DMS 273 treated with DMSO at 0.1 percent for 48 hours (cell line): Measurements from ENCODE around the gene RXFP3.
"Not testable (repeated sequence)": the region's sequence is repeated elsewhere in the genome, so short reads cannot be mapped to it uniquely, and the experiment has no call there.

Source experiments
- DNase-seq: peaks from one replicate; lab custom pipeline; 2025; lab: John Stamatoyannopoulos, UW

The RXFP3 gene, protein sequence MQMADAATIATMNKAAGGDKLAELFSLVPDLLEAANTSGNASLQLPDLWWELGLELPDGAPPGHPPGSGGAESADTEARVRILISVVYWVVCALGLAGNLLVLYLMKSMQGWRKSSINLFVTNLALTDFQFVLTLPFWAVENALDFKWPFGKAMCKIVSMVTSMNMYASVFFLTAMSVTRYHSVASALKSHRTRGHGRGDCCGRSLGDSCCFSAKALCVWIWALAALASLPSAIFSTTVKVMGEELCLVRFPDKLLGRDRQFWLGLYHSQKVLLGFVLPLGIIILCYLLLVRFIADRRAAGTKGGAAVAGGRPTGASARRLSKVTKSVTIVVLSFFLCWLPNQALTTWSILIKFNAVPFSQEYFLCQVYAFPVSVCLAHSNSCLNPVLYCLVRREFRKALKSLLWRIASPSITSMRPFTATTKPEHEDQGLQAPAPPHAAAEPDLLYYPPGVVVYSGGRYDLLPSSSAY

DNA sequence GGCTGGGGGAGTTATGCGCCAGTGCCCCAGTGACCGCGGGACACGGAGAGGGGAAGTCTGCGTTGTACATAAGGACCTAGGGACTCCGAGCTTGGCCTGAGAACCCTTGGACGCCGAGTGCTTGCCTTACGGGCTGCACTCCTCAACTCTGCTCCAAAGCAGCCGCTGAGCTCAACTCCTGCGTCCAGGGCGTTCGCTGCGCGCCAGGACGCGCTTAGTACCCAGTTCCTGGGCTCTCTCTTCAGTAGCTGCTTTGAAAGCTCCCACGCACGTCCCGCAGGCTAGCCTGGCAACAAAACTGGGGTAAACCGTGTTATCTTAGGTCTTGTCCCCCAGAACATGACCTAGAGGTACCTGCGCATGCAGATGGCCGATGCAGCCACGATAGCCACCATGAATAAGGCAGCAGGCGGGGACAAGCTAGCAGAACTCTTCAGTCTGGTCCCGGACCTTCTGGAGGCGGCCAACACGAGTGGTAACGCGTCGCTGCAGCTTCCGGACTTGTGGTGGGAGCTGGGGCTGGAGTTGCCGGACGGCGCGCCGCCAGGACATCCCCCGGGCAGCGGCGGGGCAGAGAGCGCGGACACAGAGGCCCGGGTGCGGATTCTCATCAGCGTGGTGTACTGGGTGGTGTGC lies at the start of gene RXFP3:
RXFP3 (plus strand) TSS at position 6 of the 636 bp plus-strand sequence; CDS start at position 361, 355 bp downstream.
- no peak for DNase-seq

DNA sequence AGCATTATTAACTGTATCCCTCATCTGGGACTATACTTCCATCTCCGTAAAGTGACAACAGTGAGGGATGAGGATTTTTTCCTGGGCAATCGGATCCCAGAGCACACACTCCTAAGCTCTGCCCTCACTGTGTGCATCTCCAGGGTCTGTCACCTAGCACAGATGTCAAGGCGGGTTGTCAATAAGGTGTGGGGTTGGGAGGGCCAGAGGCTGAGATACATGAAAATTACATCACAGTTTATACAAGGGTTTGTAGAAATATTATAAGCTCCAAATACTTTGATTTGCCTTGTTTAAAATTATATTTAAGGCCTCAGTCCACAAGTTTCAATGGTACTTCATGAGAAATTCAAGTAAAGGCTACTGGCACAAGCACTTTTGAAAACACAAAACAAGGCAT lies 48.9 kb upstream of the RXFP3 start:
- no peak for DNase-seq

DNA sequence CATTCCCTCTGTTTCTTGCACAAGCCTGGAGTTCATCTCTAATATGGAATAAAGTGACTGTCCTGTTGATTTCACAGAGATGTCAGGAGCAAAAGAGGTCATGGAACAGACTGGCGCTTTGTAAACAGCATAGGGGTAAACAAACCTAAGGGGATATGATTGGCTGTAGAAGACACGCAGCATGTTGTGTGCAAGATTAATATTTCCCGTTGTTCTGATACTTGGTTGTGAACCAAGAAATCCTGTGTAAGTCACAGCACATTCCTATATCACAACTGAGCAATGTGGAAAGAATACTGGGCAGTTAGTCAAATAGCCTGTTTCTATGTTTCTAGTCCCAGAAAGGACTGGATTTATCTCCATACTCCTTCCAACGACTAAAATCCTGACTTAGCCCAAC lies 47.6 kb upstream of the RXFP3 start:
- no peak for DNase-seq

DNA sequence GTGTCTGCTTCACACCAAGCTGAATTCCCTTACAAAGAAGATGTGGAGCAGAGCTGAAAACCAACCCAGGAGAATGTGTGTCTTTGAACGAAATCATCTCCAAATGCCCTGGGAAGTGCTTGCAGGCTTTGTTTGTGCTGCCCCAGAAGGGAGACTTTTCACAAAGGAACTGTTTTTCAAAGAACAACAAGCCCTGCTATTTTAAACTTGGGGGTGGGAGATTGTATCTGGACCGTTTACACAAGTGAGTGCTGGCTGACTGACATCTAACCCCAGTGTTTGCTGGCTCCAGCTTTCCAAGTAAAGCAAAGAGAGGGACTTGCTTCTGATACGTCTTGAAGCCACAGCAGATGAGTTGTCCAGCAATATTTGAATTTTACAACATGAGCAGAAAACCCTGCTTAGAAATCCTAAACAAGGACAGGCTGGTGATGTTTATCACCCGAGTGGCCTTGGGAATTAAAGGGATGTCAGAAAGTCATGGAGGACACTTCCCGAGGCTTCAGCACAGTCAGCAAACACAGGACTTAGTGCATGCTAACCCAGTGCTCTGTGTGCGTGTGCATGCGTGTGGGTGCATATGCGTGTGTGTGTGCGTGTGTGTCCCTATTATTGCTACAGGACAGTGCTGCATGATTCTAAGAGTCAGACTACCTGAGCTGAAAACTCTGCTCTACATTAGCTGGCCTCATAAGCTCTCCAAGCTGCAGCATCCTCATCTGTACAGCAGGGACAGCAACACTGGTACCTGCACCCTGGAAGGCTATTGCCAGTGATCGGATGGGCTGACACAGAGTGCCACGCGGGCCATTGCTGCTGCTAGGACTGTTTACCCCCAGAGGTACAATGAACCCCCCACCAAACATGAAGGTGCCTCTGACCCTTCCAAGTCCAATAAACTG lies 45.8 kb upstream of the RXFP3 start:
- no peak for DNase-seq

DNA sequence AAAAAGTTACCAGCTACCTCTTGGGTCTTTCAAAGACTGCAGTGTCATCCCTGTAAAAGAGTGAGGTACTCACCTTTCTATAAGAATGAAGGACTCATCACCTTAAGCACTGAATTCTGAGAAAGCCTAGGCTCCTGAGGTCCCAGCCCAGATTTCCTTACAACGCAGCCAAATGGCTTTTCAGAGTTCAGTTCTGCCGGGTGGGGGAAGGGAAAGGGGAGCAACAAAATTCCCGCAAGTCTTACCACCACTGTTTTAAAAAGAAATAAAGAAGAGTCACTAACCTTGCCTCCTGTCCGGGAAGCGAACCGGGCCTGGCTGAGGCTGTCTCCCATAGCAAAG lies 44.8 kb upstream of the RXFP3 start:
- no peak for DNase-seq

DNA sequence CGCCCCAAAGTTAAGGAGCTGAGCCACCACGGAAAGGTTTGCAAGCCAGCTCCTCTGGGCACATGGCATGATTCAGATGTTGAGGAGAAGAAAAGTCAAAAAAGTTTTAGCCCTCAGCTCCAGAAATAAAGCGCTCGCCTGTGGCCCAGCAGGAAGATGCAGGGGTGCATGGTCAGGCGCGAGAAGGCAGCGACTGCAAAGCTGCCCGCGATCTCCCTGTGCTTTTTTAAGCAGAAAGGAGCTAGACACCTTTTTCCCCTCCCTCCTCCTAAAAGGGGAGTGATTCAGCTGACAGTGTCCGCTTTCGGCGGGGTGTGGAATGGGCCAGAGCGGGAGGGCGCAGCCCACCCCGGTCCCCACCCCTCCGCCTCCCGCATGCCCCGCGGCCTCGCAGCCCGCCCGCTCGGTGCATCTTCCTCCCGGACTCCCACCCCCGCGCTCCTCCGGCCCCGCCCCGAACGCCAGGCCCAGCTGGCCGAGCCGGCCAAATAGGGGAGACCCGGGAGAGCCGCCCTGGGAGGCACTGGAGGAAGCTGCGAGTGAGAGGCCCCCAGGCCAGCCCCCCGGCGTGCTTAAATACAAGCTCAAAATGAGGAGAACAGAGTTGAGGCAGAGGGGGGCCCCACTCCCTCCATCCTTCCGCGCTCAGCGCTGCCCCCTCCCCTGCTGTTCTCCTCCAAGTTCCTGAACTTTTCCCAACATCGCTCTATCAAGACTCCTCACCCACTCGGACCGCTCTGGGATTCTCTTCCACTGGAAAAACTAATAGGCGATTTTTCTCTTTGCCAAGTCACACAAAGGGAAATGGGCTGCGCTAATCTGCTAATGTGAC lies 44.2 kb upstream of the RXFP3 start, which contains the start of gene ADAMTS12:
ADAMTS12 (minus strand) TSS at position 203 of the 832 bp plus-strand sequence; CDS start at position 69, 134 bp downstream.
- DNase-seq = no peak

DNA sequence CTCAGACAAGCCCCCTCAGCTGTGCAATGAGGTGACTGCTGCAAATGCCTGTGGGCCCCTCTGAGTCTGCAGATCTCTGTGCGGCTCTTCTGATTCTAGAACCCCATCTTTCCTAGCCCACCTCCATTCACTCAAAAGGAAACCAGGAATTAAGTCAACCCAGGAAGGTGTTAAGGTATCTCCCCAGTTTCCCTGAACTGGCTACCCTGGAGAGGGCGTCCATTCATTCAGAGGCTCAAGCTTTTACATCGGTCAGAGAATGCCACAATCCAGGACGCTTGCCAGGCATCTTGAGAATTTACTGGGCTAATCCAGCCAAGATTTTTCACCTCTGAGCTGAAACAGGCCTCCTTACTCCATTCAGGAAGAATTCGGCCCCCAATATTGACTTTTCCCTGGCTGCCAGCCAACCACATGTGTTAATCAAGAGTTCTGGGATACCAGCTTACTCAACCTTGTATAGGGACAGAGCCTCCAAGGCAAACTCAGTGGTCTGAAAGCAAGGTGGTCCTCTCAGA lies 43.5 kb upstream of the RXFP3 start:
- DNase-seq = no peak

DNA sequence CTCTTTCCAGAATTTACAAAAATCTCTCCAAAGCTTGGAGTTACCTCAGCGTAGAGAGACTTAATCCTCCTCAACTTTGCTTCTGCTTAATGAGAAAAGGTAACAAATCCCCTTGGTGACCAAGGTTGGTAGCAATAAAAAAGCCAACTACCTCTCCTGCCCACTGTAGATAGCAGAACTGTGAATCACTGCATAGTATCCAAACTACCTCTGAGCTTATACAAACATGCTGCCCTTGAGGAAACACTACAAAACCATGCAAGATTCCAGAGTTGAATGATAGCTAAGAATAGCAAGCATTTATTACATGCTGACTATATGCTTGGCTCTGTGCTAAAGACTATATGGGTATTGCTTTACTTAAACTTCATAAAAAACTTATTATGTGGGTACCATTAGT lies 41.6 kb upstream of the RXFP3 start:
- no peak for DNase-seq

DNA sequence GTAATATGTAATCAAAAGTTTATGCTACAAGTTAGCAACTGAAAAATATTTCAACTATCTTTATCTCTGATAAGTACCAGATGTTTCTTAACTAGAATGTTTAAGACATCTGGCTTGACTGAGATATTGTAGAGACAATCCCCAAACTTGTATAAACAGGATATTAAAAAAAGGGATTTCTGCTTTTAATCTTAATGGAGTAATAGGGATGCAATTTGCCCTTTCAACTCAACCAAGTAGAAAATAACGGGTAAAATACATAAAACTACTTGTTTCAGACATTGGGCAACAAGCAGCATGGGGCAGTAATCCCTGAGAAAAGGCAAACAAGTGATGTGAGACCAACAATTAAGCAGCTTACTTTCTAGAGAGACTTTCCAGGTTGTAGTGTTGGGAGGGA lies 35.0 kb upstream of the RXFP3 start:
- no peak for DNase-seq

DNA sequence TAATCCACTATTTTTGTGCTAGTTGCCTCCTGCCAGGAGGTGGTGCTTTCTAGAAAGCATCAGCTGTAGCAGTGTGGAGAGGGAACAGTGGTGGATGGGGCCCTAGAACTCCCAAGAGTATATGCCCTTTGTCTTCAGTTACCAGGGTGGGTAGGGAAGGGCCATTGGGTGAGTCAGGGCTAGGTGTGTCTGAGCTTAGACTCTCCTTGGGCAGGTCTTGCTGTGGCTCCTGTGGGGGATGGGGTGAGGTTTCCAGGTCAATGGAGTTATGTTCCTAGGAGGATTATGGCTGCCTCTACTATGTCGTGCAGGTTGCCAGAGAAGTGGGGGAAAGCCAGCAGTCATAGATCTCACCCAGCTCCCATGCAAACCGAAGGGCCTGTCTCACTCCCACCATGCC lies 33.1 kb upstream of the RXFP3 start:
- DNase-seq = no peak

DNA sequence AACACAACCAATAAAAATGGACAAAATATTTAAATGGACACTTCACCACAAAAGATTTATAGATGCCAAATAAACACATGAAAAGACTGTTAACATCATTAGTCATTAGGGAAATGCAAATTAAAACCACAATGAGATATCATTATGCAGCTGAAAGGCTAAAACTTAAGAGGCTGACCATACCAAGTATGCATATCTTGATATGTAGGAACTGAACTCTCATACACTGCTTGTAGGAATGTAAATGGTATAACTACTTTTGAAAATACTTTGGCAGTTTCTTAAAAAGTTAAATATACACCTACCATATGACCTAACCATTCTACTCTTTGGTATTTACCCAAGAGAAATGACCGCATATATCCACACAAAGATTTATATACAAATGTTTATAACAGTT lies 30.8 kb upstream of the RXFP3 start:
- no peak for DNase-seq

DNA sequence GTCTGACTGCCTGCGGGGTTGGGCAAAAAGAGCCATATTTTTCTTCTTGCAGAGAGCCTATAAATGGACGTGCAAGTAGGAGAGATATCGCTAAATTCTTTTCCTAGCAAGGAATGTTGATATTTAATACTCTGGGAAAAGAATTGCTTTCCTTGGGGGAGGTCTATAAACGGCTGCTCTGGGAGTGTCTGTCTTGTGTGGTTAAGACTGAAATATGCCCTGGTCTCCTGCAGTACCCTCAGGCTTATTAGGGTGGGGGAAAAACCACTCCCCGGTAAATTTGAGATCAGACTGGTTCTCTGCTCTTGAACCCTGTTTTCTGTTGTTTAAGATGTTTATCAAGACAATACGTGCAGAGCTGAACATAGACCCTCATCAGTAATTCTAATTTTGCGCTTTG lies 29.9 kb upstream of the RXFP3 start:
- DNase-seq = not testable (repeated sequence)

DNA sequence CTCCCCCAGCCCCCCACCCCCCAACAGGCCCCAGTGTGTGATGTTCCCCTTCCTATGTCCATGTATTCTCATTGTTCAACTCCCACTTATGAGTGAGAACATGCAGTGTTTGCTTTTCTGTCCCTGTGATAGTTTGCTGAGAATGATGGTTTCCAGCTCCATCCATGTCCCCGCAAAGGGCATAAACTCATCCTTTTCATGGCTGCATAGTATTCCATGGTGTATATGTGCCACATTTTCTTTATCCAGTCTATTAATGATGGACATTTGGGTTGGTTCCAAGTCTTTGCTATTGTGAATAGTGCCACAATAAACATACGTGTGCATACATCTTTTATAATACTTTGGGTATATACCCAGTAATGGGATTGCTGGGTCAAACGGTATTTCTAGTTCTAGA lies 21.3 kb upstream of the RXFP3 start:
- not testable (repeated sequence) for DNase-seq

DNA sequence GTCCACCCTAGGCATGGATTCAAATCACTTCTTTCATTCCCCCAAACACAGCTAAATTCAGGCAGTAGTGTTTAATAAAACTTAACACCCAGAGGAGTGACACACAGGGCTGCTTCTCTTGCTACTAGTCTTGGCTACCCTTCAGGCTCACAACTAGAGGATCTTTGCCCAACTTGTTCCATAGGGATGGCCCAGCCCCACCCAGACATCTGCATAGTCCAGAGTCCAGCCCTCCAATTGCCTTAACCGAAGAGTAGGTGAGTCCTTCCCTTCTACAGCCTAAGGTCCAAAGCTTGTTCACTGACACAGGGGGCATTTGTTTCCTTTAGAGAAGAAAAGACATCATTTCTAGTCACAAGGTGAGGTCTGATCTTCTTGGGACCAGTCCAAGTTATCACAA lies 15.2 kb upstream of the RXFP3 start:
- no peak for DNase-seq

DNA sequence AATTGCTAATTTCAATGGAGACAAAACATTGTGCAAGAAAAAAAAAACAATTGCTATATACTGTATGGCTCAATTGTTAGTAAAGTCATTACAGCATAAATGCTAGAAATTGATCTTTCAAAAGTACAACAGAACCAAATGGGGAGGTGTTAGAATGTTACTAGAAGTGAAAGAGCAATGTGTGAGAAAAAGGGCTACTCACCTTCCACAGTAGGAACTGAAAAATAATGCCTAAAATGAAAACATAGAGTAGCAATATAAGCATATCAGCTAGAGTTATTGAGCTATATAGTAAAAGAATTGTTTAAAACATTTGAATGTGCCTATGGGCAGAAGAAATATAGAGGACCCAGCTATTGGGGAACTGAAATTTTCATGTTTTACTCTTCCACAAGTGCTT lies 10.9 kb upstream of the RXFP3 start:
- DNase-seq = no peak

DNA sequence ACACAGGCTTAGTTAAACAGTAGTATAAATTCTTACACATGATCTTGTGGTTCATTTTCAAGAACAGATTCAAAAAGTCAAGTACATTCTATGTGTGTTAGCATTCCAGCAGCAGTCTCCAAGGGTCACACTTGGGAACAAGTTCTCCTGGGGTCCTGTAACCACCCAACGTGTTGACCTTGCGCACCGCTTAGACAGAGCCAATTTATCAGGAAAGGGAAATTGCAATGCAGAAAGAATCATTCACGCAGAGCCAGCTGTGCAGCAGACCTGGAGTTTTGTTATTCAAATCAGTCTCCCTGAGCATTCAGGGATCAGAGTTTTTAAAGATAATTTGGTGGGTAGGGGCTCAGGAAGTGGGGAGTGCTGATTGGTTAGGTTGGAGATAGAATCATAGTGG lies 8.5 kb upstream of the RXFP3 start:
- no peak for DNase-seq

DNA sequence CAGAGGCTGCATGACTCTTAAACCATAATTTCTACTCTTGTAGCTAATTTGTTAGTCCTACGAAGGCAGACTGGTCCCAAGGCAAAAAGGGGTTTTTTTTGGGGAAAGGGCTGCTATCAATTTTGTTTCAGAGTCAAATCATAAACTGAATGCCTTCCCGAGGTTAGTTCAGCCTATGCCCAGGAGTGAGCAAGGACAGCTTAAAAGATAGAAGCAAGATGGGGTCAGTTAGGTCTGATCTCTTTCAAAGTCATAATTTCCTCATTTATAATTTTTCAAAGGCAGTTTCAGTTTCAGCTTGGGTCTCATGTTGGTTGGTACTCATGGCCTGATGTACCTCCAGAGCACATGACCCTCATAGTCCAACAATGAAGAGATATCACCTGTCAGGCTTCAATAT lies 7.9 kb upstream of the RXFP3 start:
- no peak for DNase-seq

DNA sequence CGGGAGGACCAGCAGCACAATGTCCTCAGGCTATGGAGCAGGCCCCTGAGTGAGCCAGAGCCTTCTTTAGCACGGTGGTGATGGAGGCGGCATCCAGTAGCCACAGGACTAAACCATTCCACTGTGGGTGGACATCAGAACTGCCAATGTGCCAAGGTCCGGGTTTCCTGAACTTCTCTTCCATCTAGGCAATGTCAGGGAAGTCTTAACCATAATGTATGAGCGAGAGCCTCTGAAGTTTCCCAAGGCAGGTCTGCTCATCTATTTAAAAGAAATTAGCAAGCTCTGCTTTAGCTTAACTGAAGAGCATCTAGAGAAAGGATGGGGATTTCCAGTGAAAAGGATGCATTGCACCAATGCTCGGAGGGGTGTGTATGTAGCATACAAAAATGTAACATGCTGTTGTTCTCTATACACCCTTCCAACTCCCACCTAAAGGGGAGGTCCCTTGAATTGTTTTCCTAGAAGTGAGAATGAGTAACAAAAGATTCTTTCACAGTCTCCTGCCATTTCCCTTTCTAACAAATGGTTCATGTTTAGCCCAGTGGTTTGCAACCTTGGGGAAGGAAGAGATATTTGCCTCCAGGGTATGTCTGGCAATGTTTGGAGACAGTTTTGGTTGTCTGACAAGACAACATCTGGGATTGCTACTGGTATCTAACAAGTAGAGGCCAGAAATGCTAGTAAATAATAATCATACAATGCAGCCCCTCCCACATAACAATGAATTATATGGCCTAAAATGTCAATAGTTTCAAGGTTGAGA lies 6.1 kb upstream of the RXFP3 start:
- DNase-seq = no peak

DNA sequence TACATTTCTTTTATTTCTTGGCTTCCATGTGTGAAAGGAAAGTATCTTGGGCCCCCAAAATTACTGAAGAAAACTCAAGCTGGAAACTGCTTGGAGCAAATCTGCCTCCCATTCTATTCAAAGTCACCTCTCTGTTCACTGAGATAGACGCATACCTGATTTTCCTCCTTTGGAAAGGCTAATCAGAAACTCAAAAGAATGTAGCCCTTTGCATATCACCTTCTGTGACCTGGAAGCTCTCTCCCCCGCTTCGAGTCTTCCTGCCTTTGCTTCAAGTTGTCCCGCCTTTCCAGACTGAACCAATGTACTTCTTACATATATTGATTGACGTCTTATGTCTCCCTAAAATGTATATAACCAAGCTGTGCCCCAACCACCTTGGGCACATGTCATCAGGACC lies 5.0 kb upstream of the RXFP3 start:
- DNase-seq = no peak

DNA sequence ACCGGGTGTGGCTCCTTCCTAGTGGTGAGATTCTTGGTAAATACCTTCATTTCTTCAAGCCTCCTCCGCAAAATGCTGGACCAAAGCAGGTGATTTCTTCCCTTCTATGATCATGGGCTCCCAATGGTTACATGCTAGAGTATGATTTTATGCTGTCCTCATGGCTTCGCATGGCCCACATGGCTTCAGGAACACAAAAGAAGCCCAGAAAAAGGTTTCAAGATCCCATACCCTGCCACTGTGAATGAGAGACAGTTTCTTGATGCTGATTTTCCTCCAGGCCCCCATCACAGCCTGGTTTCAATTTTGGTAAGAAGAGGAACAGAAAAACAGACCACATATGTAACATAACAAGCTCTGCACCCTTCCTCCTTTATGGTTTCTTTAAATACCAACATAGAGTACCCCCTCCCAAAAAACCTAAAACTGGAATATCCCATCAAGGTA lies 2.4 kb upstream of the RXFP3 start:
- DNase-seq = no peak

DNA sequence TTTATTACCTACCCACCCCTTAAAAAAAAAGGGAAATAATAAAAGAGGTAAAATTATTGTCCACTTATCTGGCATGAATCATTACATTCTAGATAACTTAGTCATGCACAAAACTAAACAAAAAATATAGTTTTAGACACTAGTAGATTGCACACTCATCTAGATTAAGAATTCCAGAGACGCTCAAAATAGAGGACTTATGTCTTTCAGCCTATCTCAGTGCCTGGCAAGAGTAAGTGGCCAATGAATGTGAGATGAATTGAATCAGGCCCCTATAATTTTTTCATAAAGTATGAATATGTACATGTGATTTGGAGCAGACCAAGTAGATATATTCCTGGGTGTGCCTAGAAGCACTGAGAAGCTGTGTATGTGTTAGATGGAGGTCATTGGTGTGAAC lies 2.0 kb upstream of the RXFP3 start:
- no peak for DNase-seq
